ENCODE results near the gene RER1.

DNA sequence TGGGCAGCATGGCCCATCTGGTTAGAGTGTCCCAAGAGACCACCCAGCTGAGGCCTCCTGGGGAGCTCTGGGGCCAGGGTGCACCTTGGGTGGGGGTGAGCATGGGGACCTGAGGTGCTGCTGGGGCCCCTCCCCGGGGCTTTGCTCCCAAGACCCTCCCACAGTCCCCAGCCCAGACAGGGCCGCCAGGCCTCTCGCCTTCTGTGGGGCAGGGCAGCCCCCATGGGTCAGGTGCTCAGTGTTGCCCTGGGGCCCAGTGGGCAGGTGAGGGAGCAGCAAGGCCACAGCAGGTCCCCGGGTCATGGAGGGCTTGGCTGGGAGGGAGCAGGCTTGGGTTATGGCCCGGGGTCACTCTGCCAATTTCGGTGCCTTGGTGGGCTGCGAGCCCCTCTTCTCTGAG is 45.2 kb downstream of the RER1 start:
- TF ChIP-seq CTCF (IDR thresholded peaks at IDR 0.05) (no peak), POLR2A (IDR thresholded peaks at IDR 0.05) (no peak)

Data from heart left ventricle (tissue), 13 donors.